Left ventricle myocardium inferior (tissue), 1 donor: Measurements from ENCODE around the gene AUH. TPM values are rescaled to one million over a fixed set of nuclear protein-coding genes. Genes with fewer than 3 reads are reported as not detected.

Experiments used
- DNase-seq: peaks from one replicate; pipeline ENCODE4 v3.0.0-alpha.2; 2020
- H3K27ac ChIP-seq: fragments of 200-600 bp; replicated peaks from 2 replicates; pipeline ENCODE4 v1.8.0; 2021
- H3K27me3 ChIP-seq: fragments of 200-600 bp; 2 replicates; pipeline ENCODE4 v1.8.0; 2021; ENCODE audit warnings: low read depth
- H3K36me3 ChIP-seq: fragments of 200-600 bp; 2 replicates; pipeline ENCODE4 v1.8.0; 2021
- H3K4me1 ChIP-seq: fragments of 200-600 bp; 2 replicates; pipeline ENCODE4 v1.8.0; 2021
- H3K4me3 ChIP-seq: fragments of 200-600 bp; 2 replicates; pipeline ENCODE4 v1.8.0; 2021; ENCODE audit warnings: mild to moderate bottlenecking, moderate library complexity
- H3K9me3 ChIP-seq: fragments of 200-600 bp; replicated peaks from 2 replicates; pipeline ENCODE4 v1.8.0; 2021
- CTCF ChIP-seq: fragments of 200-600 bp; IDR thresholded peaks from 2 replicates; pipeline ENCODE4 v1.8.0; 2021; ENCODE audit warnings: antibody characterized with exemption, mild to moderate bottlenecking, borderline replicate concordance
- intact Hi-C: fragments of 100-400 bp; cut with micrococcal nuclease; formaldehyde crosslinking; loops from one replicate; pipeline ENCODE4 v1.11.0; 2022
- total RNA-seq: library from RNA; stranded (reverse); fragmentation: NEBNext Ultra II Directional; extraction: Animal tissue kit (Norgen Biotek cat#: 25700); gene quantifications from one replicate; pipeline ENCODE4 v1.2.1, GENCODE V29; 2021
- donor health status: DM: no; HTN: yes; CAD: no; lungs with severe emphysema.

Gene AUH
- total RNA-seq, 1 donor from 2014 or later: 44.1 TPM

DNA sequence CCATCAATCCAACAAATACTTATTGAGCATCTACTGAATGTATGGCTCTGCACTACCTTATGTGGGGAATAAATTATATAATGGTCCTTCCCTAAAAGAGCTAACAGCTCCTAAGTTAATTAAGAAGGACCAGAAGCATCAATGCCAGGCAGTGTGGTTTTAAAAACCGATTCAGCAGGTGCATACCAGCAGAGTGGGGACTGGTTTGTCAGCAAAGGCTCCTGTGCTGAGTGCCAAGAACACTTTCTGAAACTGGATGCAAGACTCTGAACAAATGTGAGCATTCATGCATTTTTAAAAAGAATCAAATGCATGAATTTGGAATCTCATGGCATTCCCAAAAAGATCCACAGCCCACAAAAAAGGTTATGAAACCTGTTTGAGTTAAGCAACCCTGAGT is 142.2 kb downstream of the AUH start:
- intact Hi-C loops: no loop called here

GRCh38 chr9:91217388-91217787 is 144.3 kb downstream of the AUH start:
- Histone ChIP-seq H3K27me3 (no peaks in the 10 kb centered on the region), H3K9me3 (no peaks in the 10 kb centered on the region), H3K27ac (no peak overlapping the region), H3K36me3 (peaks cover 58% of the 10 kb centered on the region), H3K4me3 (no peak overlapping the region), H3K4me1 (peaks cover 24% of the 10 kb centered on the region)
- no peak for DNase-seq
- intact Hi-C loops: no loop called here
- no peak for TF ChIP-seq CTCF

More for the DNA sequence above, 142.2 kb downstream of the AUH start:
- peaks cover 31% of the 10 kb centered on the region for H3K4me1 ChIP-seq
- H3K27me3 ChIP-seq: no peaks in the 10 kb centered on the region
- H3K4me3 ChIP-seq: no peak overlapping the region
- H3K27ac ChIP-seq: no peak overlapping the region
- no peak for DNase-seq
- no peaks in the 10 kb centered on the region for H3K9me3 ChIP-seq
- TF ChIP-seq CTCF: no peak
- H3K36me3 ChIP-seq: peaks cover 39% of the 10 kb centered on the region

DNA sequence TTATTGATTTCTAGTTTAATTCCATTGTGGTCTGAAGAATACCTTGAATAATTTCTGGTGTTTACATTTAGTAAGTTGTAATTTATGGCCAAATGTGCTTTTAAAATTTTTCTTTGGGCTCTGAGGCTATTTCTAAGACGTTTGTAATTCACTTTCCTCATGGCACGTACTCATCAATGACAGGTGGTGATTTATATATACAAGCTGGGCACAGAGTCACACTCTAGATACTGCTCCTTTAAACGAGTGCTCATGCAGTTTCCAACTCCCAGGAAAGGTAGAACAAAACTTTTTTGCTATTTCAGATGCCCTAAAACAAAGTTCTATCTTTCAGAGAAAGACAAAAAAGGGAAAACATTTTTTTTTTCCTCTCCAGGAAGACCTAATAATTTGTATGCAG is 146.9 kb downstream of the AUH start:
- no peak for TF ChIP-seq CTCF
- H3K27ac ChIP-seq: no peak overlapping the region
- H3K9me3 ChIP-seq: no peaks in the 10 kb centered on the region
- DNase-seq: no peak
- no peak overlapping the region for H3K4me3 ChIP-seq
- intact Hi-C loops: no loop called here
- H3K36me3 ChIP-seq: peaks cover 50% of the 10 kb centered on the region
- H3K27me3 ChIP-seq: no peaks in the 10 kb centered on the region
- no peaks in the 10 kb centered on the region for H3K4me1 ChIP-seq

DNA sequence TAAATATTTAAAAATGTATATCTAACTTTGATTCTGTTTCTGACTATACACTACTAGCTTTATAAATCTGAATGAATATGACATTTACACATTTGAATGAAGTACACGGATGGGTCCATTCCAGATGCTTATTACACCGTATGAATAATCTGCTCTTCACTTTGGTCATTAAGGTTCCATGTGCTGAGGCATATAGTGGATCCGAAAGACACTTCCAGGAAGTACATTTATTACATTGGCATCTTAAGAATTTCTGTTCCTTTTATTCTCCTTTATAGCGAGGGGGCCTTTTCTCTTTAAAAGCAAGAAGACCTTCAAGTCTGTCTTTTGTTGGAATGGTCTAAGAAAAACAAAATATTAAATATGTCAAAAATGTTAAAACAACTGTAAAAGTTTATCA is 147.6 kb downstream of the AUH start:
- H3K27ac ChIP-seq: no peak overlapping the region
- DNase-seq: no peak
- H3K36me3 ChIP-seq: peaks cover 42% of the 10 kb centered on the region
- H3K4me3 ChIP-seq: no peak overlapping the region
- H3K27me3 ChIP-seq: no peaks in the 10 kb centered on the region
- H3K4me1 ChIP-seq: no peaks in the 10 kb centered on the region
- H3K9me3 ChIP-seq: no peaks in the 10 kb centered on the region
- TF ChIP-seq CTCF: no peak
- intact Hi-C loops: no loop called here

- Histone ChIP-seq H3K27me3 (no peaks in the 10 kb centered on the region), H3K4me1 (peaks cover 9% of the 10 kb centered on the region), H3K36me3 (peaks cover 30% of the 10 kb centered on the region), H3K9me3 (no peaks in the 10 kb centered on the region), H3K27ac (no peak overlapping the region), H3K4me3 (no peak overlapping the region)
- no peak for TF ChIP-seq CTCF
- intact Hi-C loops: no loop called here
- DNase-seq: no peak
Measured at GRCh38 chr9:91212596-91213243, 149.0 kb downstream of the AUH start.
